ENCODE results near the gene MAN2A2.
"Not testable (repeated sequence)": the region's sequence is repeated elsewhere in the genome, so short reads cannot be mapped to it uniquely, and the experiment has no call there.

MAN2A2 gene

GRCh38 chr15:90922712-90923322, 19.7 kb downstream of the MAN2A2 start:
- DNase-seq, result not testable (repeated sequence)

- DNase-seq, result no peak
Measured at GRCh38 chr15:90924375-90924774, 21.3 kb downstream of the MAN2A2 start.

DNA sequence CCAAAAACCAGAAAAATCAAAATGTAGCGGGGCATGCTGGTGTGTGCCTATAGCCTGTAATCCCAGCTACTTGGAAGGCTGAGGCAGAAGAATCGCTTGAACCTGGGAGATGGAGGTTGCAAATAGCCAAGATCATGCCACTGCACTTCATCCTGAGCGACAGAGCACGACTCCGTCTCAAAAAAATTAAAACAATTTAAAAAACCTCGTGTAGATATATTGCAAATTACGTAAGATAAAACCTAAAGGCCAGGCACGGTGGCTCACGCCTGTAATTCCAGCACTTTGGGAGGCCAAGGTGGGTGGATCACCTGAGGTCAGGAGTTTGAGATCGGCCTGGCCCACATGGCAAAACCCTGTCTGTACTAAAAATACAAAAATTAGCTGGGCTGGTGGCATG, 23.7 kb downstream of the MAN2A2 start:
- not testable (repeated sequence) for DNase-seq

GRCh38 chr15:90928106-90928505, 25.0 kb downstream of the MAN2A2 start:
- DNase-seq, result peak; percentile 36 to 43

DNA sequence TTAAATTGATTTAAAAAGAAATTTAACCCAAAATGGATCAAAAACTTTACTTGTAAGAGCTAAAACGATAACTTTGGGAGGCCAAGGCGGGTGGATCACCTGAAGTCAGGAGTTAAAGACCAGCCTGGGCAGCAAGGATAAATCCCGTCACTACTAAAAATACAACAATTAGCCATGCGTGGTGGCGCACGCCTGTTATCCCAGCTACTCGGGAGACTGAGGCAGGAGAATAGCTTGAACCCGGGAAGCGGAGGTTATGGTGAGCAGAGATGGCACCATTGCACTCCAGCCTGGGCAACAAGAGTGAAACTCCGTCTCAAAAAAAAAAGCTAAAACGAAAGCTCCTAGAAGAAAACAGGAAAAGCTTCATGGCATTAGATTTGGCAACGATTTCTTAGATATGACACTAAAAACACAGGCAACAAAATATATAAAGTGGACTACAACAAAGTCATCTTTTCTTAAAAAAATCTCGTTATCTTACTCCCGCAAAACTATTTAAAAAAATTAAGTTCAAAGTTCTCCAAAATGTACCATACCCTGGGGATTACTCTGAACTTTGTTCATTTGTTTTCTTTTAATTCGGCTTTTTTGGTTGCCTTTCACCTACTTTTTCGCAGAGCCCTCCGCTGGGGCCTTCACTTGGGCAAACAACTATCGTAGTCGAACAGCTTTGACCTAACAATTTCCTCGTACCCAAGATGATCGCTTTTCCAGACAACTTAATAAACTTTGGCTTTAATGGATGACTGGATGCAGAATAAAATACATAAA, 26.3 kb downstream of the MAN2A2 start:
- DNase-seq, result peak; percentile 30 to 33

GRCh38 chr15:90930861-90931574, 27.9 kb downstream of the MAN2A2 start:
- DNase-seq, result peak in 1 of 2 donors; percentile 50

- DNase-seq, result no peak
Measured at GRCh38 chr15:90931575-90931827, 28.4 kb downstream of the MAN2A2 start.

DNA sequence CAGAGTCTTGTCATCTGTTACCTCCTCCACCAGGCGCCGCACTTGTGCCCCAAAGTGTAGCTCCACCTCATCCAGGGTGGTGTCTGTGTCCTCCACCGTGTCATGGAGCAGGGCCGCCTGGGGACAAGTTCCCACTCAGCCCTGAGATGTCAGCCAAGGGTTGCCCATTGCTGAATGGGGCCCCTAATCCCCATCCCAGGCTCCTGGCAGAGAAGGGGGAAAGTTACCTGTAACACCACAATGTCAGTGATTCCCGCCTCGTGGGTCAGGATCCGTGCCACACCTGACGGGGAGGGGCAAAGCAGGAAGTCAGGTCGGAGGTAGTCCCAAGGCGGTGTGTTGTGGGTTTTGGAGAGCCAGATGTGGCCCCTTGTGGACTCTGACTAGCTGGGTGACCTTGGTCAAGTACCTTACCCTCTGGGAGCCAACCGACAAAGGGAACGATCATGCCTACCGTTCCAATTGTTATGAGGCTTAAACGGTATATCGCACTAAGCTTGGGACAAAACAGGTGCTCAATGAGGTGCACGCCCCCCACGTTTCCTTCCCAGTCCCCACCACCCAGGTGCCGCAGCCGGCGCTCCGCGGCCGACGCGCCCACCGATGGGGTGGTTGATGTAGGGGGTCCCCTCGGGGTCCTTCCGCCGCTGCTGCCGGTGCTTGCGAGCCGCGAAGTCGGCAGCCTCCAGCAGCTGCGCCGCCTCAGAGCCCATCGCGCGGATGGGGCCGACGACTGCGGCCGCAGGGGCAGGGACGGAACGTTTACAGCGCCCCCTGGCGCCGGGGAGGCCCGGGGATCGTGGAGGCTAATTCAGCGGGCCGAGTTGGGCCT, 28.9 kb downstream of the MAN2A2 start, which contains the start of gene HDDC3:
Gene HDDC3, minus strand, starts transcription at position 722 of the 832 bp plus-strand sequence. Its CDS starts 9 bp downstream, at position 713.
- DNase-seq, result peak; percentile 77 to 98

GRCh38 chr15:90932660-90932991, 29.5 kb downstream of the MAN2A2 start:
- no peak for DNase-seq

GRCh38 chr15:90933301-90933700, 30.2 kb downstream of the MAN2A2 start:
- no peak for DNase-seq

- peak; percentile 59 to 86 for DNase-seq
Measured at GRCh38 chr15:90934256-90934948, 31.3 kb downstream of the MAN2A2 start.

DNA sequence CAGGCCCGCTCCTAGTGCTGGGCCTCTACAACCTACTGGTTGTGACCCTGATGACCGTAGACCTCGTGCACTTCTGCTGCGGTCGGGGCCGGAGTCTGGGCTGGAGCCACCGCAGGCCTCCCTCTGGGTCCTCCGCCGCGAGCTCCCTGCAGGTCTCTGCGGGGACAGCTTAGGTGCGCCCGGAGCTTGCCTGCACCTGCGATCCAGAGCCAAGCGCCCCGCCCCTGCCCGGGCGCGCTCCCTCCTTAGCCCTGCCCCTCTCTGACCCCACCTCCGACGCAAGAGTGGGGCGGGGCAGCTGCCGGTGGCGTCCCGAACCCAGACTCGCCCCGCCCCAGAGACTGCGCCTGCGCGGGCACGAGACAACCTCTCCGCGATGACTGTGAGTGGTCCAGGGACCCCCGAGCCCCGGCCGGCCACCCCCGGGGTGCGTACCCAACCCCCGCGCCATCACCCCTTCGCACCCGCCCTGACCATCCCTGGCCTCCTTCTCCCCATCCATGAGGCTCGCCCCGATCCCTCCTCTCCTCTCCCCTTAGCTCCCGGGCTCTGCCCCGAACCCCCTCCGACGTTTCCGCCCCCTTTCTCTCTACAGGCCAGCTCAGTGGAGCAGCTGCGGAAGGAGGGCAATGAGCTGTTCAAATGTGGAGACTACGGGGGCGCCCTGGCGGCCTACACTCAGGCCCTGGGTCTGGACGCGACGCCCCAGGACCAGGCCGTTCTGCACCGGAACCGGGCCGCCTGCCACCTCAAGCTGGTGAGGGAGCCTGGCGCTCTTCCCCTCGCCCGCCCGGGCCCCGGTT, 32.0 kb downstream of the MAN2A2 start, which contains the start of gene UNC45A:
Gene UNC45A, plus strand, starts transcription at position 337 of the 803 bp plus-strand sequence. Its CDS starts 40 bp downstream, at position 377.
- peak; percentile 69 to 86 for DNase-seq

DNA sequence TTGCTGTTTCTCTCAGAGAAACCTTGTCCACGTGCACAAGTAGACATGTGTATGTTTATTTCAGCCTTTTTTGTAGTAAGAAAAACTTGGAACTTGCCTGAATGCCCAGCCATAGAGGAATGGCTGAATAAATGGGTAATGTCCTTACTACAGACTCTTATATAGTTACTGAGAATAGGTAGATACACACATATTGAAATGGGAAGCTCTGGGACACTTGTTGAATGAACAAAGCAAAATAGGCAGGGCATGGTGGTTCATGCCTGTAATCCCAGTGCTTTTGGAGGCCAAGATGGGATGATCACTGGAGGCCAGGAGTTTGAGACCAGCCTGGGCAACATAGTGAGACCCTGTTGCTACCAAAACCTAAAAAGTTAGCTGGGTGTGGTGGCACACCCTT, 33.7 kb downstream of the MAN2A2 start:
- no peak for DNase-seq

DNA sequence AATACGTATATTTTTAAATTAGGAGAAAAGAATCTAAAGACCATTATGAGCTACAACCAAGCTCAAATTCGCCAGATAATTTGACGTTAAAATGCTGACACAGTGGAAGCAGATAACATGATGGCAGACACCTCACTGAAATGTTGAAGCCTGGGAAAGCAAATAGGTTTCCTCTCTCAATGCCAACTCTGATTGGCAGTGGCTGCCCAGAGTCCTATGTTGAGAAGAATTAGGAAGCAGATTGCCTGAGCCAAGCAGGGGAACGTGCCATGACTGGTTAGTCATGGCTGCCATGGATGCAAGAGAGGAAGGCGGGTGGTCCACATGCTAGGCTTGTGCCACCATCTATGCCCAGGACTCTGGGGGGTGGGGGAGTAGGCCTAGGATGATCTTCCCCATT, 35.2 kb downstream of the MAN2A2 start:
- DNase-seq, result no peak

- DNase-seq, result no peak
Measured at GRCh38 chr15:90939756-90940155, 36.7 kb downstream of the MAN2A2 start.

GRCh38 chr15:90941038-90941437, 37.9 kb downstream of the MAN2A2 start:
- no peak for DNase-seq

GRCh38 chr15:90942354-90943120, 39.4 kb downstream of the MAN2A2 start:
- no peak for DNase-seq

DNA sequence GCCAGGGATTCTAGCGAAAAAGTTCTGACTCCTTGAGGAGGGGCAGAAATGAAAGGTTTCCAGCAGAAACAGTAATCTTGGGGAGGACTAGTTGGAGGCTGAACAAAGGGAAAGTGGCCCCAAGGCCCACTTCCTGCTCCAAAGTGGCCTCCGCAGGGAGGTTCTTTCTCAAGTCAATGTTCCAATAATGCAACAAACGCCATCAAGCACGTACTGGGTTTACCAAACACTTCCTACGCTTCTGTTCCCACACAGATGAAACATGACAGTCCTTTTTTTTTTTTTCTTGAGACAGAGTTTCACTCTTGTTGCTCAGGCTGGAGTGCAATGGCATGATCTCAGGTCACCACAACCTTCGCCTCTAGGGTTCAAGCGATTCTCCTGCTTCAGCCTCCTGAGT, 42.0 kb downstream of the MAN2A2 start:
- DNase-seq, result peak; percentile 43 to 81

GRCh38 chr15:90946538-90946937, 43.4 kb downstream of the MAN2A2 start:
- no peak for DNase-seq

- DNase-seq, result no peak
Measured at GRCh38 chr15:90946941-90947576, 44.0 kb downstream of the MAN2A2 start.

Data from inflammatory macrophage treated with lipopolysaccharide for 1 hour (primary cell).